Right kidney (tissue), 1 donor: ENCODE measurements around the gene ANO2.

Experiments used
- DNase-seq: peaks from one replicate; pipeline ENCODE4 v3.0.0-alpha.2; 2016

The ANO2 gene

GRCh38 chr12:5964913-5965900, 20.1 kb upstream of the ANO2 start:
- no peak for DNase-seq

GRCh38 chr12:5963515-5963914, 18.5 kb upstream of the ANO2 start:
- DNase-seq = no peak

GRCh38 chr12:5960783-5961182, 15.7 kb upstream of the ANO2 start:
- no peak for DNase-seq

GRCh38 chr12:5956987-5957386, 11.9 kb upstream of the ANO2 start:
- DNase-seq = no peak

- no peak for DNase-seq
Measured at GRCh38 chr12:5954661-5955060, 9.6 kb upstream of the ANO2 start.

- no peak for DNase-seq
Measured at GRCh38 chr12:5953835-5954586, 9.0 kb upstream of the ANO2 start.

GRCh38 chr12:5952031-5952430, 7.0 kb upstream of the ANO2 start:
- no peak for DNase-seq

GRCh38 chr12:5948696-5949095, 3.6 kb upstream of the ANO2 start:
- DNase-seq = no peak

- DNase-seq = no peak
Measured at GRCh38 chr12:5947006-5947405, 1.9 kb upstream of the ANO2 start.

- DNase-seq = no peak
Measured at GRCh38 chr12:5946388-5946787, 1.3 kb upstream of the ANO2 start.

GRCh38 chr12:5944688-5945070, 380 bp downstream of the ANO2 start:
- DNase-seq = no peak

- no peak for DNase-seq
Measured at GRCh38 chr12:5944053-5944452, 1.0 kb downstream of the ANO2 start.

GRCh38 chr12:5941907-5942306, 3.2 kb downstream of the ANO2 start:
- no peak for DNase-seq

- no peak for DNase-seq
Measured at GRCh38 chr12:5927732-5928516, 17.1 kb downstream of the ANO2 start.

- no peak for DNase-seq
Measured at GRCh38 chr12:5925646-5926045, 19.4 kb downstream of the ANO2 start.

- no peak for DNase-seq
Measured at GRCh38 chr12:5924342-5924741, 20.7 kb downstream of the ANO2 start.

- no peak for DNase-seq
Measured at GRCh38 chr12:5923751-5924150, 21.3 kb downstream of the ANO2 start.

- no peak for DNase-seq
Measured at GRCh38 chr12:5923043-5923605, 21.9 kb downstream of the ANO2 start.

- DNase-seq = no peak
Measured at GRCh38 chr12:5921966-5922899, 22.8 kb downstream of the ANO2 start.

- no peak for DNase-seq
Measured at GRCh38 chr12:5921027-5921909, 23.8 kb downstream of the ANO2 start.
